HG03469 (cell line): Measurements from ENCODE around the gene LRRK1.

ENCODE experiments used
- ATAC-seq: cut with Tn5 transposase; IDR thresholded peaks from one replicate; pipeline ENCODE4 v1.9.1; 2021; ENCODE audit warnings: mild to moderate bottlenecking, moderate library complexity, moderate number of reproducible peaks; ENCODE audit not compliant: unreplicated experiment

Gene LRRK1

DNA sequence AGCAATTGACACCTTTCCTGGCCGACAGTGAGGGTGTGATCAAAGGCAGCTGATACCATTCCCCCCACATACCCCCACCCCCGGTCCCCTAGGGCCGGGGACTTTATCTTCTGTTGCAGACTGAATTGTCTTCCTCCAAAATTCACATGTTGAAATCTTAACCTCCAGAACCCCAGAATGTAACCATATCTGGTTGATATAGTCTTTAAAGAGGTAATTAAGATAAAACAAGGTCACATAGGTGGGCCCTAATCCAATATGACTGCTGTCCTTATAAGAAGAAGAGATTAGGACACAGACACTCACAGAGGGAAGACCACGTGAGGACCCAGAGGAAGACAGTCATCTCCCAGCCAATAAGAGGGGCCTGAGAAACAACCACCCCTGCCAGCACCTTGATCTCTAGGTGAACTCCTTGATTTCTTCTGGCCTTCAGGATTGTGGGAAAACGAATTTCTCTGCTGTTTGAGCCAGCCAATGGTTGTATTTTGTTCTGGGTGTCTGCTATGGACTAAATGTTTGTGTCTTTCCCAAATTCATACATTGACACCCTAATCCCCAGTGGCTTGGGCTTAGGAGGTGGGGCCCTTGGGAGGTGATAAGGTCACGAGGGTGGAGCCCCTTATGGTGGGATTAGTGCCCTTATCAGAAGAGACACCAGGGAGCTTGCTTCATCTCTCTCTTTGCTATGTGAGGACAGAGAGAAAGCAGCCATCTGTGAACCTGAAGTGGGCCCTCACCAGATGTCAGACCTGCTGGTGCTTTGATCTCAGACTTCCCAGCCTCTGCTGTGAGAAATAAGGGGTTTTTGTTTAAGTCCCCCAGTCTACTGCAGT lies 188.7 kb downstream of the LRRK1 start:
- ATAC-seq: no peak

DNA sequence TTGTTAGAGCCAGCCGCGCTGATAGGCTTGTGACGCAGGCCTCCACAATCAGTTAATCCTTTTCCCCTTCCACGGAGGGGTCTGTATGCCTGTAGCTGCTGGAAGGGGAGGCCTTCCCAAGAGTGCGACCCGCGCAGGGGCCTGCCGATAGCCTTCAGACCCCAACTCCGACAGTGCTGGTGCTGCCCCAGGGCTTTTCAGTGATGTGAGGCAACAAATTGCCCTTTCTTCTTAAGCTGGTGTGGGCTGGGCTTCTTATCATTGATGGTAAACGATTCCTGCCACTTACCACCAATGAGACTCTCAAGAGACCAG lies 189.3 kb downstream of the LRRK1 start:
- no peak for ATAC-seq

DNA sequence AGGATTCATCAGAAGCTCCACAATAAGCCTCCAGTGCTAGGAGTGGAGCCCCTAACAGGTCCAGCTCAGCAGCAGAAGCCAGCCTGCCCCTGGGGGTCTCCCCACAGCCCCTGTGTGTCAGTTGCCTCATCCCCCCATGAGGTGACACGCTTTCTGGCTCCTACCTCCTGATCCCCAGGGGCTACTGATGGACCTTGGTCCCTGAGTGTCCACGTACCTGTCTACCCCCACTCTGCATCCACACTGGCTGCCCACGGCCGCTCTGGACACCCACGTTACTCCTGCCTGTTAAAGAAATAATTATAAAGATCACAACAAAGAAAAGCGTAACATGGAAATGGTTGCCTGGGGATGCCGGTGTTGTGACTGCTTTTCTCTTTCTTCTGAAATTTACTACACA lies 189.6 kb downstream of the LRRK1 start:
- no peak for ATAC-seq

DNA sequence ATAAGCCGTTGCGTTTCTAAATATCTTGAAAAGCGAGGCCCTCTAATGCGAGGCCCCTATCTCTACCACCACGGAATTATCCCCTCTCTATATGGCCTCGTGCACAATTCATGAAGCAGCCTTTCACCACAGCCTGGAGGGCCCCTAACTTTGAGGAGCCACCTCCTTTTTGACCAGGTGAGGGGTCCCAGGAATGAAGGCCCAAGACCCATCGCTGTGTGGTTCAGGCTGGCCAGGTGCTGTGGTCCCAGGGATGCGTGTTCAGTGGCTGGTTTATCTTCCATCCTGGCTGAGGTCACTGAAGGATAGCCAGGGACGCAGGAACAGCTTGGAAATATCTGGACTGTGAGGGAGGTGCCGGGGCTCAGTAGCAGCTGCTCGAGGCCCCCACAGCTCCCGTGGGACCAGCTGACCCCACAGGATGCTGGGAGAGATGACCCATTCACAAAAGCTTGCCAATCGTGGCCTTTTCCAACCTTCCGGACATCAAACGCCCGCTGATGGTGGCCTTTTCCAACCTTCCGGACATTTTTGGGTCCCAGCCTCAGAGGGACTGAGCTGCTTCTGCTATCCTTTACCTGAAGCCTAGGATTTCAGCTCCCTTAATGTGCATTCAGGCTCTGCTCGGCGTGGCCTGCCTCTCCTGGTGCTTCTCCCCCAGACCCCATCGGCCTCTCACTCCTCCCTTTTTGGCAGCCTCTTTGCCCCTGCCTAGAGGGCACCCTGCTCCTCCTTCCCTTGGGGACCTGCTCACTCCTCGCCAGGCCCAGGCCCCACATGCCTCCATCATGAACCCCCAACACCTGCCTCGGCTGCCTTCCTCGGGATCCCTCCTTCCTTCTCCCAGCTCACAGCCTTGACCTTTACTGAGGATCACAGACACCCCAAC lies 191.8 kb downstream of the LRRK1 start:
- no peak for ATAC-seq

DNA sequence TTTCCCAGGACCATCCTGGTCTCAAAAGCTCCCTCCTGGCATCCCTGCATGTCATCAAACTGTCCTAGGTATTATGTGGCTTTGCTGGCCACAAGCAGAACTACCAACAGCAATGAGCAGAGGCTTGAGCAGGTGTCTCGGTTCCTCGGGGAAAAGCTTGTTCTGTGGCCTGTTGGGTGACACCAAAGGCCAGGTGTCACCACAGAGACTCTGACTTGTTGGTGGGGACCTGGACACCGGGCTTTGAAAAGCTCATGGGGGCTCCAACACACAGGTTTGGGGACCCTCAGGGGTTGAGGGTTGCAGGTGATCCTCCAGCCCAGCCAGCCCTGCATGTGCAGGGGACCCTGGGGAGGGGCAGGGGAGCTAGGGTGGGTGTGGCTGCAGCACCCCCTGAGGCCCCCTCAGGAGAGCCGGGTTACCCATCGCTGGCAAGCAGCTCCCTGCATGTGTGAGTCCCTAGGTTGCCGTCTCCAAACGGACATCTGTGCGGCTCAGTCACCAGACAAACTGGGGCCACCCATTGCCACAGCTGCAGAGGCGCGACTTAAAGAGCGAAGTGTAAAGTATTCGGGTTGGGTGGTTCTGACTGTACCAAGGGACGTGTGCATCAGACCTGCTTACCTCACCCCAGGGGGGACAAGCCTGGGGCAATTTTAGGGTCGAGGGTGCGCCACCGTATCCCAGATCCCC lies 192.6 kb downstream of the LRRK1 start:
- no peak for ATAC-seq

DNA sequence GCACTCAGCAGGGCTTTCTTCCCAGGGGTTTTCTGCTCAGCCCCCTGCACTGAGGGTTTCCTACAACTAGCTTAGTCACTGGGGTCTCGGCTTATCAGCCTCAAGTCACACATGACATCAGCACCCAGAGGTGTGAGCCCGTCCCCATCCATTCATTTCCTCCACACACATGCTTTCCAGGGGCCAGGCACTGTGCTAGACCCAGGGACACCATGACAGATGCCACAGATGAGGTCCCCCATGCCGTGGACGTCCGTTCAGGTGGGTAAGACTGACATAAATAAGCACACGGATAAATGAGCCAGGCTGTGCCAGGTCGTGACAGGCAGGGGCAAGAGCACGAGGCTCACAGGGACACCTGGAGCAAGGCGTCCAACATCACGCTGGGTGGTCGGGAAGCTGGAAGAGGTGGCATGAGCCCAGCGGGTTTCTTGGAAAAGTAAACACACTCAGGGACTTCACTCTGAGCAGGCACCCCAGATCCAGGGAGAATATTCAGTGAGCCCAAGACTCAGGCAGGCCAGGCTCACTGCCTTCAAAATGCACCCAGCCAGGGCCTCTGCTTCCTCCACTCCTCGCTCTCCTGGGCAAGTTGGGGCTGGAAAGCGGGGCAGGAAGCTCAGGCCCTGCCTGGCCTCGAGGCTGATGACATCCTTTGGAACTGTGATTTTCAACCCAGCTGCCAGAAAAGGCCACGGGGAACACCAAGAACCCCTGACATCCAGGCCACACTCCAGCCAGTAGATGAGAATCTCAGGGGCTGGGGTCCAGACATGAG lies 193.4 kb downstream of the LRRK1 start:
- ATAC-seq: no peak

DNA sequence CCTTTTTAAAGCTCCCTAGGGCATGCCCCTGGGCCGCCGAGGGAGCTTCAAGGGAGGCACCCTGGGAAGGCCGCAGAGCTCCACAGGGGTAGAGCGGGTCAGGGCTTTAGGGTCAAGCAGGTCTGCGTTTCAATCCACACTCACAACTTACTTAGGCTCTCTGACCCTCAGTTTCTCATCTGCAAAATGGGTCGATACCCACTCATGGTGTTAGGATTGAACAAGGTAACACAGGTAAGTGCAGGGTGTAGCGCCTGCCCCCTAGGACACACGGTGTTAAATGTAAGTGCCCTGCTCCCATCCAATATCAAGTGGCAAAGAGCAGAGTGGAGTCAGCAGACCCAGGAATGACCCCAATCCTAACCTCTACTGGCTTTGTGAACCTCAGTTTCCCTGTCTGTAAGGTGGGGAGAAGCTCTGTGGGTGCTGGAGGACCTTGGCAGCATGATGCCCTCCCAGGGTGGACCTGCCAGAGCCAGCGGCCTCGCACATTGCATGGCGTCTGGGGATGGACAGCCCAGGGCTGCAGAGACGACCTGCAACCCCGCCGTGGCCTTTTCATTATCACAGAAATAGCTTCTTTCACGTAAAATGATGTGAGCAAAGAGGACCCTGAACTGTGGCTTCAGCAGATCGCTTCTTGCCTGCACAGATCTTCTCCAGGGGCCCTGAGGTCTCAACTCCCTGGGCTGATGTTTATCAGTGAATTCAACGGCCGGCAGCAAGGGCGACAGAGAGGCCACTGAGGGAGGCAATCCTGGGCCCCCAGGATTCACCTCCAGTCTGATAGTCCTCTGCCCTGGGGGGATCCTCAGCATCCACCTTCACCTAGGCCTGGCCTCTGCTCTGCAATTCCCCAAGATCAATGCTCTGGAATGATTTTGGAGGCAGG lies 194.2 kb downstream of the LRRK1 start:
- ATAC-seq: no peak

DNA sequence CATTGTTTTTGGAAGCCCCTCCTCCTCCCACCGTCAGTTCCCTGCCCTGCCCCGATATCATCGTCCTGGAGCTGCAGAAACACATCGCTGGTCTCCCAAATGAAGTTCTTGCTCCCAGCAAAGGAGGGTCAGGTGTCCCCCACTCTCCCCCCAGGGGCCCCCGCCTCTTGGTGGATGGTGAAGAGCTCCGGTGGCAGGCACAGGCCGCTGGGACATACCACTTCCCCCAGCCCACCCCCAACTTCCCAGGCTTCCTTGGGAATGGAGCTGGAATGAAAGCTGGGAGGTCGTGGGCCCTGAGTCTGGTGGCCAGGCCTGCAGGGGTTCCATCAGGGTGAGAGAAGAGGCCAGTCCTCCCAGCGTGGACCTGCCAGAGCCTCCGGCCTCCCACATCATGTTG lies 195.0 kb downstream of the LRRK1 start:
- no peak for ATAC-seq

DNA sequence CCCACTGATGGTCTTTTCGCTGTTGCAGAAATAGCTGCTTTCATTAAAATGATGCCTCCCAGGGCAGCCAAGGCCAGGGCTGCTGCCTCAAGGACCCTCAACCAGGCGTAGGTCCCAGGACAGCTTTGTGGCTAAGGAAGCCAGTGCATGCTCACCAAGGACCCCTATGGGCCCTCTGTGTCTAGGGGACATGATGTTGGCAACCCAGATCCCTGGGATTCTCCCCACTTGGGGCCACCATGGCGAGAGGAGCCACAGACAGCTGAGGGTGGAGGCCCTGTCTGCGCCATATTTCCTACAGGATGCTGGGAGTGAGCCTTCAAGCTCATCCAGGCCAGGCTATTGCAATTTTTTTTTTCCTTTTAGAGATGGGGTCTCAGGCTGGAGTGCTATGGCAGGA lies 195.5 kb downstream of the LRRK1 start:
- no peak for ATAC-seq

DNA sequence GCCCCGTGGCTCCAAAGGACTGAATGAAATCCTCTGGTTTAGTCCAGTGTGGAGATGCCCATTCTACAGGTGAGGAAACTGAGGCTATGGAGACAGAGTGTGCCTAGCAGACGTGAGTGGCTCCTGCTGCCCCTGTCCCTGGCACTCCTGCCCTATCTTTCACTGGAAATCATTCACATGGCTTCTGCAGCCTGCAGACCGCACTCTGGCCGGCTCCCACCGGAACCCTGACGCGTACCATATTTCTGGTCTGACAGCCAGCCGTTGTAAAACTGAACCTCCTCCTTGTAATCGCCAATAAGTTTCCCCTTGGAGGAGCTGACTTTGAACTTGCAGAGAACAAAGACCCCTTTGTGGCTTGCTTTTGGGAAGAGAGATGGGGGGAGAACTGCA lies 196.2 kb downstream of the LRRK1 start:
- ATAC-seq: no peak

DNA sequence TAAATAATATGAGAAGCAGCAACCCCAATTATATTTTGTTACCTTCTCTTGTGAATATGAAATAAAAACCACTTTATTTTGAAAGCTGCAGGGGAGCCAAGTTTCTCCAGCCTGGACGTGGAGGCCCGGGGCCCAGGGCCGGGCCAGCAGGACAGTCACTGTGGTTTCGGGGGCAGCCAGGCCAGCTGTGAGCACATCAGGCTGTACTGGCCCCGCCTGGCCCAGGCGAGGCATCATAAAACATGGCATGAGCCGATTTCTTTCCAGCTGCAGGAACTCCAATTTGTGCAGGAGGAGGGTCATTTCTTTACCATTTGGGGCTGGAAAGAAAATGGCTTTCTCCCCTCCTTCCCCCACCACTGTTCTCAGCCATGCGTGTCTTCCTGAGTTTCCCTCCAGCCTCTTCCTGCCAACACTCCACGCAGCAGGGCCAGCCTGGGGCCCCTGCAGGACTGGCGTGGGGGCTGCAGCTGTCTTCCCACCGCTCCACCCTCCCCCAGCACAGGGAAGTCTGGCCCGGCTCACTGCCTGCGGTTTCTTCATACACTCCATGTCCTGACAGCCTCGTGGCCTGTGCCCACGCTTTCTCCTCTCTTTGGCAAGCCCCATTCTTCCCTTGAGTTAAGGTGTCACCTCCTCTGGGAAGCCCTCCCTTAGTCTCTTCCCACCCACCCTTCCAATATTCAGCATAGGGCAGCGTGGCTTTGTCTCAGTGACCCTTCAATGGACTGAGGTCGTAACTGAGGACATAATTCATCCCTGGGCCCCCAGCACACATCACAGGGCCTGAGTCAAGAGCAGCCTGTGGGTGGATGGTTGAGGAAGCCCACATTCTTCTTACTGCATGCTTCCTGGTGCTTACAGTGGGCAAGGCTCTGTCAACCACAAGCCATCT lies 196.9 kb downstream of the LRRK1 start:
- ATAC-seq: no peak

DNA sequence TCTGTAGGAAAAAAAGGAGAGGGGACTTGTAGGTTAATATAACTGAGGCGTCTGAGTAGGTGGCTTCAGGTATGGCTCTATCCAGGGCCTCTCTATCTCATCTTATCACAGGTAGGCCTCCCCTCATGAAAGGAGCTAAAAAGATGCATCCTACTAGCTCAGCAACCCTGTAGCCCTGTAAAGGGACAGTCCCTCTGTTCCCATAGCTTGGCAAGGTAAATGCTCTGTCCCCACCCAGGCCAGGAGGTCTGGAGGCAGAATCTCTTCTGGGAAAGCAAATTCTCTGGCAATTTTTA lies 197.5 kb downstream of the LRRK1 start:
- ATAC-seq: no peak

DNA sequence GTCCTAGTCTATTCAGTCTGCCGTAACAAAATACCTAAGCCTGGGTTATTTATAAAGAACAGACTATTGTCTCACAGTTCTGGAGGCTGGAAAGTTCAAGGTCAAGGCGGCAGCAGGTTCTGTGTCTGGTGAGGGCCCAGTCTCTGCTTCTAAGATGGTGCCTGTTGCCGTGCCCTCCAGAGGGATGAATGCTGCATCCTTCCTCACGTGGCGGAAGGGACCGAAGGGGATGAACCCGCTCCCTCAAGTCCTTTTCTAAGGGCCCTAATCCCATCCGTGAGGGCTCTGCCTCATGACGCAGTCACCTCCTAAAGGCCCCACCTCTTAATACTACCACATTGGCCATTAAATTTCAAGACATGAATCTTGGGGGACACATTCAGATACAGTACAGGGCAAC lies 199.0 kb downstream of the LRRK1 start:
- ATAC-seq: no peak

DNA sequence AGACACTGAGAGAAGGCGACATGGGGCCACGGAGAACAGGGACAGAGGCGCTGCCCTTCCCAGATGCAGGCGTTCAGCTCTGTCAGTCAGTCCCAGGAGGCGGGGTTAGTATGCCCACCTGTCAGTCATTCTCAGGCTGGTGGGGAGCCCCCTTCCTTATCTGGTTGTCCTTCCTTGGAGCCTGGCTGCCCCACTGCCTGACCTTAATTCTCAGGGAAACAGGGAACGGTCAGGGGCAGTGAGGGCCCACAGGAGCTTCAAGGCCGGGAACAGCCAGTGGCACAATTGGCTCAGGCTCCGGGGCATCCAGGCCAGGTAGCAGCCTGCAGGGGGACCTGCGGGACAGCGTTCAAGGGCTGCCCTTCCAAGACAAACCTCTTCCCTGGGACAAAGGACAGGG lies 199.5 kb downstream of the LRRK1 start:
- no peak for ATAC-seq

DNA sequence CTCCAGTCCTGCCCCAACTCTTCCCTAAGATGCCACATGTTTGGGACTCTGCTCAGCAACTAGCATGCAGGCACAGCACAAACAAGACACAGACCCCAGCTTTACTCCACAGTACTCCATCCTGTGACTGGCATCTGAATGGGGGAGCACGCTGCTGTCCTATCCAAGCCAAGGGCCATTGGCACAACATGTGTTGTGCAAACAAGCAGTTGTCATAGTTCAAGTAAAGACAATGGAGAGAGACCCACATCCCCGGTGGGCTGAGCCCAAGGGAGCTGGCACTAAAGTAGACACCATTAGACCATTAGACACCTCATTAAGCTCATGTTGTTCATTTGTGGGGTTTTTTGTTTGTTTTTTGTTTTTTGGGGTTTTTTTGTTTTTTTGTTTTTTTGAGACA lies 200.0 kb downstream of the LRRK1 start:
- ATAC-seq: no peak
